Brain microvascular endothelial cell (primary cell): ENCODE data around the gene BAZ1B.
A peak's percentile ranks its signal among the peaks of the same experiment; 100 is the strongest.

Source experiments
- DNase-seq: peaks from one replicate; pipeline ENCODE4 v3.0.0-alpha.2; 2020
- H3K27ac ChIP-seq: fragments of 250-450 bp; sonication (Bioruptor Pico); 2 replicates; pipeline ENCODE4 v1.5.1; 2020; ENCODE audit warnings: mild to moderate bottlenecking, moderate library complexity
- H3K27me3 ChIP-seq: fragments of 250-450 bp; sonication (Bioruptor Pico); replicated peaks from 2 replicates; pipeline ENCODE4 v1.5.1; 2020; ENCODE audit warnings: mild to moderate bottlenecking
- H3K36me3 ChIP-seq: fragments of 250-450 bp; sonication (Bioruptor Pico); replicated peaks from 2 replicates; pipeline ENCODE4 v1.5.1; 2020; ENCODE audit warnings: mild to moderate bottlenecking
- H3K4me3 ChIP-seq: 2 replicates; pipeline ENCODE4 v1.5.1; 2011; ENCODE audit warnings: low read depth, mild to moderate bottlenecking, control low read depth, low read length, moderate library complexity
- CTCF ChIP-seq: IDR thresholded peaks from 2 replicates; pipeline ENCODE4 v1.5.1; 2011; ENCODE audit warnings: low read depth, mild to moderate bottlenecking, moderate library complexity, low read length, control low read depth, inconsistent platforms; ENCODE audit errors: missing control alignments
- in situ Hi-C: cut with HindIII; loops from 2 replicates; pipeline ENCODE4 v1.10.0; 2017; ENCODE audit warnings: low sequenced_read_pairs, low pct_ligation_motif_present

The BAZ1B gene

GRCh38 chr7:73522105-73522872 lies at the start of gene BAZ1B:
Gene BAZ1B, minus strand, starts transcription at chr7:73522293. Its CDS starts 360 bp downstream, at chr7:73521933.
- Histone ChIP-seq H3K36me3 (no peaks in the 10 kb centered on the region), H3K27me3 (no peaks in the 10 kb centered on the region), H3K27ac (peak within 1 kb of the TSS; percentile 50), H3K4me3 (peak within 1 kb of the TSS; percentile 77)
- DNase-seq, result peak; percentile 95
- in situ Hi-C loops, result no loop called here
- TF ChIP-seq CTCF, result peak; percentile 24

- TF ChIP-seq CTCF, result no peak
- peaks cover 65% of the 10 kb centered on the region for H3K36me3 ChIP-seq
Measured at GRCh38 chr7:73570977-73571376, 48.9 kb upstream of the BAZ1B start.

GRCh38 chr7:73570521-73570920 lies 48.4 kb upstream of the BAZ1B start:
- DNase-seq, result no peak
- Histone ChIP-seq H3K36me3 (peaks cover 62% of the 10 kb centered on the region), H3K27ac (no peak overlapping the region), H3K27me3 (no peaks in the 10 kb centered on the region), H3K4me3 (no peak overlapping the region)
- in situ Hi-C loops, result no loop called here
- no peak for TF ChIP-seq CTCF

More at GRCh38 chr7:73570977-73571376, 48.9 kb upstream of the BAZ1B start:
- no peak for DNase-seq
- in situ Hi-C loops, result no loop called here
- no peaks in the 10 kb centered on the region for H3K27me3 ChIP-seq
- H3K4me3 ChIP-seq, result no peak overlapping the region
- H3K27ac ChIP-seq, result no peak overlapping the region

GRCh38 chr7:73569042-73569608 lies 47.0 kb upstream of the BAZ1B start:
- Histone ChIP-seq H3K27ac (no peak overlapping the region), H3K36me3 (peaks cover 53% of the 10 kb centered on the region), H3K27me3 (no peaks in the 10 kb centered on the region), H3K4me3 (no peak overlapping the region)
- TF ChIP-seq CTCF, result no peak
- in situ Hi-C loops, result no loop called here
- DNase-seq, result no peak

- TF ChIP-seq CTCF, result no peak
- Histone ChIP-seq H3K36me3 (peaks cover 42% of the 10 kb centered on the region), H3K4me3 (no peak overlapping the region), H3K27ac (no peak overlapping the region), H3K27me3 (no peaks in the 10 kb centered on the region)
- in situ Hi-C loops, result no loop called here
- DNase-seq, result no peak
Measured at GRCh38 chr7:73567846-73568685, 46.0 kb upstream of the BAZ1B start.
